GM21737 (cell line): ENCODE results near the gene ZNF48.

Experiments used
- ATAC-seq: cut with Tn5 transposase; IDR thresholded peaks from one replicate; pipeline ENCODE4 v1.9.1; 2021; ENCODE audit warnings: mild to moderate bottlenecking, moderate library complexity; ENCODE audit not compliant: unreplicated experiment

Gene ZNF48

GRCh38 chr16:30395155-30395991, at the start of gene ZNF48:
Gene ZNF48, plus strand, starts transcription at chr16:30395420. Its CDS starts 375 bp downstream, at chr16:30395795.
- peak; percentile 63 for ATAC-seq

- no peak for ATAC-seq
Measured at GRCh38 chr16:30346286-30346685, 48.9 kb upstream of the ZNF48 start.

DNA sequence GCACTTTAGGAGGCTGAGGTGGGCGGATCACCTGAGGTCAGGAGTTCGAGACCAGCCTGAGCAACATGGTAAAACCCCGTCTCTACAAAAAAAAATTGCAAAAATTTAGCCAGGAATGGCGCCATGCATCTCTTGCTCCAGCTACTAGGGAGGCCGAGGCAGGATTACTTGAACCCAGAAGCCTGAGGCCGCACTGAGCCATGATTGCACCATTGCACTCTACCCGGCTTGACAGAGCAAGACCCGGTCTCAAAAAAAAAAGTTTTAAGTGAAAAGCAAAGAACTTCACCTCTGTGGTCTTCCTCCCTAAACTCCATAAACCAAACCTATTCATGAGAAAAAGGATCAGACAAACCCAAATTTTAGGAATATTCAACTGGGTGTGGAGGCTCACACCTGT, 47.1 kb upstream of the ZNF48 start:
- no peak for ATAC-seq

DNA sequence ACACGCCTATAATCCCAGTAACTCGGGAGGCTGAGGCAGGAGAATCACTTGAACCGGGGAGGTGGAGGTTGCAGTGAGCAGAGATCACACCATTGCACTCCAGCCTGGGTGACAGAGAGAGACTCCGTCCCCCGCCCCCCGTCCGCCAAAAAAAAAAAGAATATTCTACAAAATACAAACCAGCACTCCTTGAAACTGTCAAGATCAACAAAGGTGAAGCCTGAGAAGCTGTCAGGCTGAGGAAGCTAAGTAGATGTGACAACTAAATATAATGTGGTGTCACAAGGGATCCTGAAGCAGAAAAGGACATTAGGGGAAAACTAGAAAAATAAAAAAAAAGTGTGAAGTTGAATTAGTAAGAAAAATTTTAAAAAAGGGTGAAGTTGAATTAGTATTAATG, 46.3 kb upstream of the ZNF48 start:
- ATAC-seq = no peak

- no peak for ATAC-seq
Measured at GRCh38 chr16:30349675-30350074, 45.5 kb upstream of the ZNF48 start.

DNA sequence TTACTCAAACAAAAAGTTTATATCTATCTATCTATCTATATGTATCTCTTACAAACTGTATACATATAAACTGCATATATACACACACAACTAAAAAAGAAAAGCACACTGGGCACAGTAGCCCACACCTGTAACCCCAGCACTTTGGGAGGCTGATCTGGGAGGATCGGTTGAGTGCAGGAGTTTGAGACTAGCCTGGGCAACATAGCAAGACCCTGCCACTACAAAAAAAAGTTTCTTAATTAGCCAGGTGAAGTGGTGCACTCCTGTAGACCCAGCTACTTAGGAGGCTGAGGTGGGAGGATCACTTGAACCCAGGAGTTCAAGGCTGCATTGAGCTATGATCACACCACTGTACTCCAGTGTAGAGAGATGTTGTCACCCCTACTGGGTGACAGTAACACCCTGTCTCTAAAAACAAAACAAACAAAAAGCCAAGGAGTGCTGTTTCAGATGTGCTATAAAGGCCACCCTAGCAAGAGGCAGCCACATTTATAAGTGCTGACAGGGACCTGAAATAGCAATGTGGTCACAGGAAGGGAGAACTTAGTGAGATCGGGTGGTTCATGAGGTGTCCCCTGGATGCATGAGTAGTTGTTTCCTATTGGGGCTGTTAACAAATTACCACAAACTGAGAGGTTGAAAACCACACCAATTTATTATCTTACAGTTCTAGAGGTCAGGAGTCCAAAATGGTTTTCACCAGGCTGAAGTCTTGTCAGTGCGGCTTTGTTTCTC, 44.9 kb upstream of the ZNF48 start:
- peak; percentile 47 for ATAC-seq

DNA sequence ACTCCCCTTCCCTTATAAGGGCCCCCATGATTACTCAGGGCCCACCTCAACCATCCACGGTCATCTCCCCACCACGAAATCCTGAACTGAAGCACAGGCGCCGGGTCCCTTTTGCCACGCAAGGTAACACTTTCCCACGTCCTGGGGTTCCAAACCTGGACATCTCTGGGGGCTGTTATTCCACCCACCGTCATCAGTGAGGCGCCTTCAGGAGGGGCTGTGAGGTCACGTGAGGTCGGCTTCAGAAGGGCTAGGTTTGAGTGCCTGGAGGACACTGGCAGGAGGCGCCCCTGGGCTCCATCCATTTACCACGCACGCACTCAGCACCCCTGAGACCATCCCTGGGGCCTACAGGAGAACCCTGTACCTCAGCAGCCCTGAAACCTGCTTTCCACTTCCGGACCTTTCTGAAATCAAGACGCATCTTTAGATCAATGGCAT, 44.2 kb upstream of the ZNF48 start:
- ATAC-seq = no peak

DNA sequence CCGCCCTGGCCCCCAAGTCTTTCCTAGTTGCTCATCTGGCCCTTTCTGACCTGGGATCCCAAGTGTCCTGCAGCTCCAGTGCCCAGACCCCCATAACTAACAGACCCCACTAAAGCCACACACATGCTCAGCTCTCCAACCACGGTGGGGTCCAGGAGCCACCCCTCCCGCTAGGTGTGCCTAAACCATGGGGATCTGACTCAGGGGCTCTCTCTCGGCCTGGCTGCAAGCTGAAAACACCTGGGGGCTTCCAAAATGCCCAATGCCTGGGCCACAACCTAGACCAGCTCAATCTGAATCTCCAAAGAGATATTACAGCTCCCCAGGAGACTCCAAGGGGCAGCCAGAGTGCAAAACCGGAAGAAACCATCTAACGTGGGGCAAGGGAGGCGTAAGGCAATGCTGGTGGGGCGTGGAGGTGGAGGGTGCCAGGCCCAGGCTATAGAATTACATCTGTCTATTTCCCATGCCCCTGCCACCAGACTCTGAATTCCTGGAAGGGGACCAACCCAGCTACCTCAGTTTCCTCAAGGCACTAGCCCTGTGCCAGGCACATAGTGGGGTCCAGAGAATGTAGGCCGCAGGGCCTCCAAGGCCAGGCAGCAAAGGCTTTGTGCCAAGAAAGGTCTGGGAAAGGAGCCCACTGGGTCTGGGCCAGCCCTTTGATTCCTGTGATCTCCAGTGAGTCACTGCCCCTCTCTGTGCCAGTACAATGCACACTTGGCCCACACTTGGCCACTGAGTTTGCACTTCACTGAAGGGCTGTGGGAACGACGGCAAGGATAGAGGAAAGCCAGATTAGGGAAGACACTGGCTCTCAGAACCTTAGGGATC, 43.4 kb upstream of the ZNF48 start:
- ATAC-seq = no peak

GRCh38 chr16:30352488-30353401, 42.5 kb upstream of the ZNF48 start:
- no peak for ATAC-seq

GRCh38 chr16:30353438-30354129, 41.6 kb upstream of the ZNF48 start:
- no peak for ATAC-seq

GRCh38 chr16:30354423-30355143, 40.6 kb upstream of the ZNF48 start:
- ATAC-seq = peak; percentile 7

DNA sequence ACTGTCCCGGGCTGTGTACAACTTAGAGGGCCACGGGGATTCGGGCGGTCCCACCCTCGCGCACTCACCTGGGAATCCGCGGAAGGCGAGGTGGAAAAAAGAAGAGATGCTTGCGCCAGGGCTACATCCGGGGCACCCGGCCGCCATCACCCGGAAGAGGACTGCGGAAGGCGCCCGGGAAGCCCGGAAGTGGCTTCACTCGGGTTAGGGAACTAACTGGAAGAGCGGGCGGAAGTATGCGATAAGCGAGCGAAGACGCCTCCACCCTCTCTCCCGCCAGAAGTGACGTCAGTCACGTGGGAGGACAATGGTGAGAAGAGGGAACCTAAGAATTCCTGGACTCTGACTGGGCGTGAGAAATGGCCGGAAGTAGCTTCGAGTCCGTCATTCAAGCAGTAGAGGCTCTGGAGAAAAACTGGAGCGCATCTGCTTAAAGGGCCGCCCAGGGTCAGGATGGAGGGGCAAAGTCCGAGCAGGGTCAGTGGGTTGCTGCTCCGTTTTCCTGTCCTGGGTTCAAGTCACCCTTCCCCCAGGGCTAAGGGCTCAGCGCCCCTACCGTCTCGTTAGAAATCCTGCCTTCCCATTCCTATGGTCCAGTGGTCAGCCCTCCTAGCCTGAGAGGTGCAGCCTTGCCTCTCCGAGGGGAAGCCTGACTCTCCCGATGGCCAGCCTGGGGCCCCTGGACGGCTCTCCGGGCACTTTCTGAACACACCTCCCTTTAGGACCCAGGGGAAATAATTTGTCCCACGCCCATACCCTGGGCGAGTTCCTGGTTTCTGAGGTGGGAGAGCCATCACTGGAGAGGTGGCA, 39.9 kb upstream of the ZNF48 start, which contains the start of gene CD2BP2:
Gene CD2BP2, minus strand, starts transcription at position 165 of the 810 bp plus-strand sequence. CDS start 627 bp downstream, outside the sequence.
- peak; percentile 50 for ATAC-seq

DNA sequence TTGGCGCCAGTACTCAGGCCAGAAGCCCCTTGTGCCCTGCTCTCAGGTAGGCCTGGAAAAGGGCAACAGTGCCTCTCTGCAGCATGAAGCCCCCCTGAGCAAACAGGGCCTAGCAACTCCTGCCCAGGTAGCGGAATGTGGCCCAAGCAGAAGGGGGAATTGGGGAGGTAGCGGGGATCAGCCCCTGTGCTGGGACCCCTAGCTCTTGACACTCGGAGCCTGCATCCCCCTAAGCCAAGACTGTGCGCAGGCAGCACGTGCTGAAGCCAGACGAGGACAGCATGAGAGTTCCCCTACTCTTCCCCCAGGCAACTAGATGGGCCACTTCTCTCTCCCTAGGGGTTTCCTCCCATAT, 39.3 kb upstream of the ZNF48 start:
- no peak for ATAC-seq

GRCh38 chr16:30356401-30357084, 38.7 kb upstream of the ZNF48 start:
- ATAC-seq = no peak

DNA sequence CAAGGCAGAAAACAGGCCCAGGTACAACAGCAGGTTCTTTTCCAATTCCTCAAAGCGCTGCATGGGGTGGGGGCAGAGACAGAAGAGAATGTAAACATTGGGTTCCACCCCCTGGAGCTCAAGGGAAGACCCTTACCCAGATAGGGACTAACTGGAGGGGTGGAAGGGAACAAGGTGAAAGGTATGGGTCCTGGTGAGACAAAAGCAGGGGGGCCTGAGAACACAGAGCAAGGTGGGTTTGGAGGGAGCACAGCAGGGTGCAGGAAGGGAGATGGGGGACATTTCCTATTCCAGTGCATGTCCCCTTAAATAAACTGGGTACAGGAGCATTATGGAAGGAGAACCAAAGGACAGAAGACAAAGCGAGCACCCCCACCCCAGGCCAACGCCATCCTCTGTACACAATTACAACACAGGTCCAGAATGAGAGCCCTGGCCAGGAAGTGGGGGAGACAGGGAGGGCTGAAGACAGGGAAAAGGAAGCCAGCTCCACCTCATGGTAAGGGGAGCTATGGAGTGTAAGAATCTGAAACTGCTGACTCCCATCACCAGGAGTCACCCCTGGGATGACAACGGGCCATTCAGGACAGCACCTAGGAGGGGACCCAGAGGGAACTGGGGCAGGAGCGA, 38.0 kb upstream of the ZNF48 start:
- no peak for ATAC-seq

GRCh38 chr16:30357715-30358576, 37.3 kb upstream of the ZNF48 start:
- no peak for ATAC-seq
